Keratinocyte (primary cell): Measurements from ENCODE around the gene LRRC18.

Experiments
- CTCF ChIP-seq, 3 experiments: IDR thresholded peaks in 1 of 3; conservative IDR thresholded peaks in 1 of 3; optimal IDR thresholded peaks in 1 of 3; 2 replicates in 2 of 3; 3 replicates in 1 of 3; pipeline versions ENCODE3 to v1.5.1; 2011; ENCODE audit warnings: low read length in 3 of 3, mild to moderate bottlenecking in 3 of 3, moderate library complexity in 2 of 3, control low read depth in 1 of 3, inconsistent platforms in 1 of 3; ENCODE audit not compliant: insufficient read depth in 2 of 3; ENCODE audit errors: extremely low read depth in 1 of 3
- EZH2 ChIP-seq: IDR thresholded peaks from one replicate; pipeline ENCODE4 v1.6.1; 2012; ENCODE audit warnings: inconsistent platforms, mild to moderate bottlenecking, low read length, moderate library complexity

- TF ChIP-seq CTCF (optimal IDR thresholded peaks at IDR 0.05 in 1 of 3, IDR thresholded peaks at IDR 0.05 in 1 of 3, conservative IDR thresholded peaks at IDR 0.05 in 1 of 3; ENCODE audit: extremely low read depth in 1 of 3, insufficient read depth in 2 of 3, low read length in 3 of 3) (no peak), EZH2 (no peak)
These were observed 56.8 kb downstream of the LRRC18 start for GRCh38 chr10:48882881-48883280.
